ENCODE measurements around the gene REX1BD.
A peak's percentile ranks its signal among the peaks of the same experiment; 100 is the strongest.

The REX1BD gene

DNA sequence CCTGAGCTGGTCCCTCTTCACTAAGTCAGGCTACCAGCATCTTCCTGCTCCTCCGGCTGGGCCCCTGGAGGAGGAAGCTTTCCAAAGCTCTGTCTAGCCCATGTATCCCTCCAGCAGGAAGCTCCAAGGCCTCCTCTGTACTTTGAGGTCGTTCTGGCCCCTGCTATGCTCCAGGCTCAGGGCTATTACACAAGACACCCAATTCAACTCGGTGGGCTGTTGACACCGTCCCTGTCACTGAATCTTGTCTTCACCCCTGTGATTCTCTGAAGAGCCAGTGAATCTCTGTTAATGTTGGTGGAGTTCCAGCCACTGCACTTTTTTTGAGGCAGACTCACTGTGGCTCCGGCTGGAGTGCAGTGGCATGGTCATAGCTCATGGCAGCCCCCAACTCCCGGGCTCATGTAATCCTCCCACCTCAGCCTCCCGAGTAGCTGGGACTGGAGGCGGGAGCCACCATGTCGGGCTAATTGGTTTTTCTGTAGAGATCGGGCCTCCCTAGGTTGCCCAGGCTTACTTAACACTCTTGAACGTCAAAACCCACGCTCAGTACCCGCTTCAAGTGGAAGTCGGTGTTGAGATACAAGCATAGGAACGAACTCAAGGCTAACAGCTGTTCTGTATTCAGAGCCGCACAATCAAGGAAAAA, 512 bp upstream of the REX1BD start:
- Histone ChIP-seq H3K79me2 (ENCODE audit: insufficient read depth, low read length) (peaks cover 14% of the 10 kb centered on the region), H4K20me1 (ENCODE audit: insufficient read depth, low read length) (peaks cover 7% of the 10 kb centered on the region), H3K27ac (ENCODE audit: low read length) (peak overlapping the region; percentile 85), H3K9me3 (ENCODE audit: insufficient read depth, low read length, severe bottlenecking) (no peaks in the 10 kb centered on the region), H3K36me3 (ENCODE audit: insufficient read depth, low read length) (peaks cover 8% of the 10 kb centered on the region), H2AFZ (ENCODE audit: low read depth, low read length) (peak overlapping the region; percentile 82), H3K4me2 (ENCODE audit: insufficient read depth, low read length) (peak overlapping the region; percentile 81), H3K27me3 (ENCODE audit: insufficient read depth, low read length, poor library complexity) (no peaks in the 10 kb centered on the region), H3K9ac (ENCODE audit: low read depth, low read length) (peak overlapping the region; percentile 75), H3K4me3 (ENCODE audit: low read depth in 1 of 2, low read length in 2 of 2) (peak overlapping the region; percentile 33 to 71; a peak in 3 of 4 replicates), H3K4me1 (ENCODE audit: insufficient read depth, low read length) (peaks cover 41% of the 10 kb centered on the region)
- no peak for DNase-seq
- ATAC-seq (ENCODE audit: insufficient read depth, low read depth) = no peak
- no peak for TF ChIP-seq EZH2 (IDR thresholded peaks at IDR 0.05; ENCODE audit: borderline replicate concordance, low read depth, low read length, severe bottlenecking)
- TF ChIP-seq, protein P1, sequence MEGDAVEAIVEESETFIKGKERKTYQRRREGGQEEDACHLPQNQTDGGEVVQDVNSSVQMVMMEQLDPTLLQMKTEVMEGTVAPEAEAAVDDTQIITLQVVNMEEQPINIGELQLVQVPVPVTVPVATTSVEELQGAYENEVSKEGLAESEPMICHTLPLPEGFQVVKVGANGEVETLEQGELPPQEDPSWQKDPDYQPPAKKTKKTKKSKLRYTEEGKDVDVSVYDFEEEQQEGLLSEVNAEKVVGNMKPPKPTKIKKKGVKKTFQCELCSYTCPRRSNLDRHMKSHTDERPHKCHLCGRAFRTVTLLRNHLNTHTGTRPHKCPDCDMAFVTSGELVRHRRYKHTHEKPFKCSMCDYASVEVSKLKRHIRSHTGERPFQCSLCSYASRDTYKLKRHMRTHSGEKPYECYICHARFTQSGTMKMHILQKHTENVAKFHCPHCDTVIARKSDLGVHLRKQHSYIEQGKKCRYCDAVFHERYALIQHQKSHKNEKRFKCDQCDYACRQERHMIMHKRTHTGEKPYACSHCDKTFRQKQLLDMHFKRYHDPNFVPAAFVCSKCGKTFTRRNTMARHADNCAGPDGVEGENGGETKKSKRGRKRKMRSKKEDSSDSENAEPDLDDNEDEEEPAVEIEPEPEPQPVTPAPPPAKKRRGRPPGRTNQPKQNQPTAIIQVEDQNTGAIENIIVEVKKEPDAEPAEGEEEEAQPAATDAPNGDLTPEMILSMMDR (IDR thresholded peaks at IDR 0.05; ENCODE audit: borderline replicate concordance, extremely low read depth, low read length, poor library complexity, severe bottlenecking) = no peak

- no peaks in the 10 kb centered on the region for H3K27me3 ChIP-seq (ENCODE audit: insufficient read depth, low read length, poor library complexity)
- H3K36me3 ChIP-seq (ENCODE audit: insufficient read depth, low read length) = peaks cover 8% of the 10 kb centered on the region
- peak overlapping the region; percentile 82 for H2AFZ ChIP-seq (ENCODE audit: low read depth, low read length)
- DNase-seq = peak; percentile 73
- H3K4me3 ChIP-seq (ENCODE audit: low read depth in 1 of 2, low read length in 2 of 2) = peak overlapping the region; percentile 33 to 71
- H4K20me1 ChIP-seq (ENCODE audit: insufficient read depth, low read length) = peaks cover 7% of the 10 kb centered on the region
- ATAC-seq (ENCODE audit: insufficient read depth, low read depth) = peak; percentile 58
- no peaks in the 10 kb centered on the region for H3K9me3 ChIP-seq (ENCODE audit: insufficient read depth, low read length, severe bottlenecking)
- peaks cover 14% of the 10 kb centered on the region for H3K79me2 ChIP-seq (ENCODE audit: insufficient read depth, low read length)
- TF ChIP-seq, protein P1 (IDR thresholded peaks at IDR 0.05; ENCODE audit: borderline replicate concordance, extremely low read depth, low read length, poor library complexity, severe bottlenecking) = peak; percentile 27
- no peak for TF ChIP-seq EZH2 (IDR thresholded peaks at IDR 0.05; ENCODE audit: borderline replicate concordance, low read depth, low read length, severe bottlenecking)
- peak overlapping the region; percentile 75 for H3K9ac ChIP-seq (ENCODE audit: low read depth, low read length)
- peak overlapping the region; percentile 85 for H3K27ac ChIP-seq (ENCODE audit: low read length)
- peak overlapping the region; percentile 81 for H3K4me2 ChIP-seq (ENCODE audit: insufficient read depth, low read length)
- peaks cover 56% of the 10 kb centered on the region for H3K4me1 ChIP-seq (ENCODE audit: insufficient read depth, low read length)
These were observed 1.0 kb downstream of the REX1BD start for GRCh38 chr19:18589380-18590272.

DNA sequence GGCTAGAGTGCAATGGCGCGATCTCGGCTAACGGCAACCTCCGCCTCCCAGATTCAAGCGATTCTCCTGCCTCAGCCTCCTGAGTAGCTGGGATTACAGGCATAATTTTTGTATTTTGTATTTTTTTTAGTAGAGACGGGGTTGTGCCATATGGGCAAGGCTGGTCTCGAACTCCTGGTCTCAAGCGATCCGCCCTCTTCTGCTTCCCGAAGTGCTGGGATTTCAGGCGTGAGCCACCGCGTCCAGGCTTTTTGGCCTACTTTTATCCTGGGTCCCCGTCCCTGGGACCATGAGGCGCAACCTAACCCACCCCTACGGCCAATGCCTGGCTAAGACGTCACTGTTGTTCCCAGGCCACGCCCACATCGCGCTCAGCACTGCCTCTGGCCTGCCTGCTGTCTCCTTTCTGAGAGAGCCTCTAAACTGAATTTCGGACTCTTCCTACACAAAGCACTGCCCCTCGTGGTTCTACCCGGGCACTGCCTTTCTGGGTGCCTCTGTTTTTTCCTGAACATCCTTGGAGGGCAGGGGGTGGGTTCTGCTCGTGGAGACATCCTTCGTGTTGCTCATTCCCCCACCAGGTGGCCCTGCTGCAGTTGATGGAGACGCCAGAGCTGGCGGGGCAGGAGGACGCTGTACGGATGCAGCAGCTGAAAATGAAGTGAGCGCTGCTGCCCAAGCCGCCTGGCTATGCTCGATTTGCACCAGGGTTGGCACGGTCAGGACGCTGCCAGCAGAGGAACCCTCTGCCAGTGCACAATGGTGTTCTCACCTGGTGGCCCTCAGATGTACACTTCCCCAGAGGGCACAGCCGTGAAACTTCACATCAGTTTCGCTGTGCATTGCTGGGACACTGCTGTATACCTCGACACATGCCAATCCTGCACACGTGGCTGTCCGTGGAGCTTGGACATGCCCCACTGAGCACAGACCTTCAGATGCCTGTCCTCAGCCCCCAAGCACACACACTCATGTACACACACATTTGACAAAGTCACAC, 2.0 kb downstream of the REX1BD start:
- H2AFZ ChIP-seq (ENCODE audit: low read depth, low read length) = no peak overlapping the region
- 0 out of 2 replicates have a peak overlapping the region, but pooled peaks have one; percentile 75 for H3K9ac ChIP-seq (ENCODE audit: low read depth, low read length)
- H3K79me2 ChIP-seq (ENCODE audit: insufficient read depth, low read length) = peaks cover 14% of the 10 kb centered on the region
- no peak for TF ChIP-seq EZH2 (IDR thresholded peaks at IDR 0.05; ENCODE audit: borderline replicate concordance, low read depth, low read length, severe bottlenecking)
- TF ChIP-seq, protein P1 (IDR thresholded peaks at IDR 0.05; ENCODE audit: borderline replicate concordance, extremely low read depth, low read length, poor library complexity, severe bottlenecking) = peak; percentile 29
- peaks cover 8% of the 10 kb centered on the region for H3K36me3 ChIP-seq (ENCODE audit: insufficient read depth, low read length)
- no peaks in the 10 kb centered on the region for H3K27me3 ChIP-seq (ENCODE audit: insufficient read depth, low read length, poor library complexity)
- H4K20me1 ChIP-seq (ENCODE audit: insufficient read depth, low read length) = peaks cover 7% of the 10 kb centered on the region
- H3K9me3 ChIP-seq (ENCODE audit: insufficient read depth, low read length, severe bottlenecking) = no peaks in the 10 kb centered on the region
- DNase-seq = peak; percentile 25
- H3K4me3 ChIP-seq (ENCODE audit: low read depth in 1 of 2, low read length in 2 of 2) = peak overlapping the region in 1 of 2 experiments; percentile 71; a peak in 1 of 4 replicates
- peak overlapping the region; percentile 81 for H3K4me2 ChIP-seq (ENCODE audit: insufficient read depth, low read length)
- H3K4me1 ChIP-seq (ENCODE audit: insufficient read depth, low read length) = peaks cover 53% of the 10 kb centered on the region
- no peak for ATAC-seq (ENCODE audit: insufficient read depth, low read depth)
- H3K27ac ChIP-seq (ENCODE audit: low read length) = no peak overlapping the region
